Mesenteric fat pad (tissue), 1 donor: ENCODE data around the gene LRRN4. TPM values are rescaled to one million over a fixed set of nuclear protein-coding genes. Genes with fewer than 3 reads are reported as not detected.

Source experiments
- total RNA-seq: library from RNA; stranded (reverse); fragmentation: NEBNext Ultra II Directional; extraction: Animal tissue kit (Norgen Biotek cat#: 25700); gene quantifications from one replicate; pipeline ENCODE4 v1.2.1, GENCODE V29; 2021
- donor health status: DM: yes; HTN: yes; CAD: no.

LRRN4 gene
- total RNA-seq, 1 donor from 2014 or later, result 0.13 TPM

Other genes starting within 250 kb of the LRRN4 start
- not detected for gene CHGB, start 142.6 kb downstream of the LRRN4 start, total RNA-seq
- gene TRMT6, start 103.5 kb downstream of the LRRN4 start, total RNA-seq, result 13.2 TPM
- gene MCM8, start 103.4 kb downstream of the LRRN4 start, total RNA-seq, result 4.3 TPM
- gene CRLS1, start 47.9 kb downstream of the LRRN4 start, total RNA-seq, result 149 TPM
- 1.2 TPM for gene FERMT1, start 69.0 kb upstream of the LRRN4 start, total RNA-seq